Dermis blood vessel endothelial cell (primary cell): ENCODE measurements around the gene TCFL5. TPM values are rescaled to one million over a fixed set of nuclear protein-coding genes. Genes with fewer than 3 reads are reported as not detected.

Source experiments
- DNase-seq: peaks from one replicate; pipeline ENCODE4 v3.0.0; 2010
- total RNA-seq: library from RNA; depleted of rRNA; stranded (reverse); fragments of >200 nt; gene quantifications from 2 replicates; pipeline ENCODE4 v1.2.3, GENCODE V29; 2014

TCFL5 gene
- total RNA-seq, 1 donor from 2014 or later, result 14.8 TPM

GRCh38 chr20:62879275-62880146 lies 17.9 kb upstream of the TCFL5 start:
- no peak for DNase-seq

GRCh38 chr20:62878244-62879038 lies 16.8 kb upstream of the TCFL5 start:
- no peak for DNase-seq

GRCh38 chr20:62876902-62877816 lies 15.5 kb upstream of the TCFL5 start:
- peak; percentile 93 for DNase-seq

GRCh38 chr20:62876501-62876901 lies 14.9 kb upstream of the TCFL5 start:
- DNase-seq, result no peak

- DNase-seq, result peak; percentile 93
These were observed 14.1 kb upstream of the TCFL5 start for GRCh38 chr20:62875419-62876361.

- DNase-seq, result no peak
These were observed 13.3 kb upstream of the TCFL5 start for GRCh38 chr20:62874964-62875344.

- DNase-seq, result peak; percentile 72
These were observed 12.0 kb upstream of the TCFL5 start for GRCh38 chr20:62873681-62874031.

- DNase-seq, result no peak
These were observed 11.7 kb upstream of the TCFL5 start for GRCh38 chr20:62873280-62873679.

GRCh38 chr20:62872862-62873261 lies 11.2 kb upstream of the TCFL5 start:
- no peak for DNase-seq

GRCh38 chr20:62872184-62872847 lies 10.7 kb upstream of the TCFL5 start:
- no peak for DNase-seq

- DNase-seq, result no peak
These were observed 2.6 kb upstream of the TCFL5 start for GRCh38 chr20:62864207-62864606.

- peak; percentile 42 for DNase-seq
These were observed 514 bp downstream of the TCFL5 start for GRCh38 chr20:62860924-62861691.

- peak; percentile 65 for DNase-seq
These were observed 1.2 kb downstream of the TCFL5 start for GRCh38 chr20:62860391-62860923.

GRCh38 chr20:62859721-62860120 lies 1.9 kb downstream of the TCFL5 start:
- no peak for DNase-seq

- peak; percentile 46 for DNase-seq
These were observed 3.4 kb downstream of the TCFL5 start for GRCh38 chr20:62858058-62858830.

- no peak for DNase-seq
These were observed 4.5 kb downstream of the TCFL5 start for GRCh38 chr20:62856931-62857619.

GRCh38 chr20:62855120-62855519 lies 6.5 kb downstream of the TCFL5 start:
- no peak for DNase-seq

- DNase-seq, result no peak
These were observed 7.5 kb downstream of the TCFL5 start for GRCh38 chr20:62854121-62854520.
